ENCODE data around the gene SWAP70. TPM values are rescaled to one million over a fixed set of nuclear protein-coding genes. Genes with fewer than 3 reads are reported as not detected.

SWAP70 gene
- polyA plus RNA-seq, 3 donors, result 10.9 to 26.4 (median 13.8) TPM

- peaks cover 30% of the 10 kb centered on the region for H3K79me2 ChIP-seq (ENCODE audit: insufficient read depth, low read length)
- H3K4me1 ChIP-seq (ENCODE audit: control insufficient read depth in 1 of 2, insufficient read depth in 2 of 2, low read length in 2 of 2), result peaks cover 27 to 28% of the 10 kb centered on the region in 2 donors
- H3K27me3 Mint-ChIP-seq (ENCODE audit: low read depth in 3 of 3), result peaks cover 0 to 2% (median 0%) of the 10 kb centered on the region in 3 donors
- no peaks in the 10 kb centered on the region for H3K27me3 ChIP-seq (ENCODE audit: control insufficient read depth in 2 of 2, insufficient read depth in 2 of 2, low read length in 2 of 2)
- peaks cover 0 to 3% (median 0%) of the 10 kb centered on the region in 7 donors for H3K9me3 Mint-ChIP-seq
- H3K27ac Mint-ChIP-seq, result peak overlapping the region in 2 of 7 donors; percentile 26 to 71
- no peak for TF ChIP-seq CTCF (IDR thresholded peaks at IDR 0.05)
- intact Hi-C loops (cut with micrococcal nuclease), result loop anchor here in 1 of 2 donors (10.0 kb wide), 1 partner anchor 50 kb away; the partner anchor contains the start of gene SWAP70
- H3K36me3 ChIP-seq (replicated peaks in 1 of 2; ENCODE audit: control insufficient read depth in 1 of 2, insufficient read depth in 2 of 2, low read length in 2 of 2), result peaks cover 0 to 10% of the 10 kb centered on the region in 2 donors
- H3K4me3 ChIP-seq (replicated peaks in 1 of 3; ENCODE audit: low read depth in 2 of 3, low read length in 3 of 3), result no peak overlapping the region
- H3K4me3 Mint-ChIP-seq, result no peak overlapping the region
- peaks cover 25% of the 10 kb centered on the region for H4K20me1 ChIP-seq (ENCODE audit: insufficient read depth, low read length)
- DNase-seq, result peak in 1 of 3 donors; percentile 20
- H2AFZ ChIP-seq (ENCODE audit: insufficient read depth, low read depth, low read length, poor library complexity, severe bottlenecking), result no peak overlapping the region
- 100% methylated on average over 2 of the region's 5 CpGs for WGBS (ENCODE audit: insufficient coverage)
- no peak overlapping the region for H3K9ac ChIP-seq (ENCODE audit: insufficient read depth, low read length, poor library complexity, severe bottlenecking)
- no peaks in the 10 kb centered on the region for H3K9me3 ChIP-seq (replicated peaks in 1 of 2; ENCODE audit: control insufficient read depth in 1 of 2, insufficient read depth in 1 of 2, low read length in 2 of 2)
- no peak overlapping the region for H3K4me2 ChIP-seq (replicated peaks; ENCODE audit: extremely low read depth, low read length, poor library complexity, severe bottlenecking)
- peaks cover 24 to 26% of the 10 kb centered on the region in 2 donors for H3K36me3 Mint-ChIP-seq
- no peak overlapping the region for H3K27ac ChIP-seq (ENCODE audit: low read depth in 1 of 2, low read length in 2 of 2)
- H3K4me1 Mint-ChIP-seq, result peaks cover 27% of the 10 kb centered on the region
Observed at GRCh38 chr11:9714272-9714940, 50.5 kb downstream of the SWAP70 start.

DNA sequence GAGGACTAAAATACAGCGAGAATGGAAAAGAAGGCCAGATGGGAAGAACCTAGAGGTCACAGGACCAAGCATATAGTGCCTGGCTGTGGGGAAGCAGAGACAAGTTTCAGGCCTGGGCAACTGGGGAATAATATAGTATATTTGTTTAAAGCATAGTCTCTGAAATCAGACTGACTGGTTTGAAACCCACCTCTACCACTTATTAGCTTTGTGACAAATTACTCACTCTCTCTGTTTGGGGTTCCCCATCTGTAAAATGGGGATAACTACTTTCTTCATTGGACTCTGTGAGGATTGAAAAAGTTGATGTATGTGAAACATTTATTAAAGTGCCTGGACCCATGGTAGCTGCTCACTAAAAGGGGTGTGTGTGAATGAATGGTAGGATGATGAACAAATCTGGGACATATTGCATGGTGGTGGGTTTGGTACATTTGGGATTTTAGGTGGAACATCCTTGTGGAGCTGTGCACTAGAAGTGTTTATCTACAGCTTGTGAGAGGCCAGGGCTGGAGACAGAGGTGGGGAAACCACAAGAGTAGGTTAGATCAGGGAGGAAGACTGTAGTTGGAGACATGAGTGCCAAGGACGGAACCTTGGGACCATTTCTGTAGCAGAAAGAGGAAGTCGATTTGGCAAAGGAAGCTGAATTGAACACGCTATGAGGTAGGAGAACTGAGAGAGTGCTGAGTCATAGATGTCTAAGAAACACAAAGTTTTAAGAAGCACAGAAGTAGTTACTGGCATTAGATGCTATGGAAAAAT is 52.6 kb downstream of the SWAP70 start:
- H3K27me3 Mint-ChIP-seq (ENCODE audit: low read depth in 3 of 3), result no peaks in the 10 kb centered on the region

More for the DNA sequence above, 52.6 kb downstream of the SWAP70 start:
- no peak for TF ChIP-seq CTCF (IDR thresholded peaks at IDR 0.05)
- DNase-seq, result peak; percentile 81 to 92 (median 92)
- H3K4me2 ChIP-seq (replicated peaks; ENCODE audit: extremely low read depth, low read length, poor library complexity, severe bottlenecking), result peak overlapping the region; percentile 71
- peaks cover 13% of the 10 kb centered on the region for H4K20me1 ChIP-seq (ENCODE audit: insufficient read depth, low read length)
- peaks cover 31% of the 10 kb centered on the region for H3K79me2 ChIP-seq (ENCODE audit: insufficient read depth, low read length)
- peak overlapping the region in 1 of 2 donors; percentile 76 for H3K27ac ChIP-seq (ENCODE audit: low read depth in 1 of 2, low read length in 2 of 2)
- intact Hi-C loops (cut with micrococcal nuclease), result loop anchor here in 1 of 2 donors (10.0 kb wide), 1 partner anchor 52 kb away; the partner anchor contains the start of gene SWAP70
- H3K36me3 Mint-ChIP-seq, result peaks cover 26 to 31% of the 10 kb centered on the region in 2 donors
- H3K4me1 Mint-ChIP-seq, result peaks cover 44% of the 10 kb centered on the region
- peak overlapping the region; percentile 17 to 73 for H3K4me3 Mint-ChIP-seq
- H2AFZ ChIP-seq (ENCODE audit: insufficient read depth, low read depth, low read length, poor library complexity, severe bottlenecking), result peak overlapping the region; percentile 42
- H3K9me3 Mint-ChIP-seq, result peaks cover 0 to 3% (median 0%) of the 10 kb centered on the region in 7 donors
- WGBS (ENCODE audit: insufficient coverage), result 25% methylated on average over 4 of the region's 4 CpGs
- H3K27me3 ChIP-seq (ENCODE audit: control insufficient read depth in 2 of 2, insufficient read depth in 2 of 2, low read length in 2 of 2), result no peaks in the 10 kb centered on the region
- peaks cover 40 to 43% of the 10 kb centered on the region in 2 donors for H3K4me1 ChIP-seq (ENCODE audit: control insufficient read depth in 1 of 2, insufficient read depth in 2 of 2, low read length in 2 of 2)
- peak overlapping the region; percentile 79 to 92 (median 88) for H3K27ac Mint-ChIP-seq
- H3K4me3 ChIP-seq (replicated peaks in 1 of 3; ENCODE audit: low read depth in 2 of 3, low read length in 3 of 3), result peak overlapping the region in 1 of 3 experiments; percentile 62
- no peak overlapping the region for H3K9ac ChIP-seq (ENCODE audit: insufficient read depth, low read length, poor library complexity, severe bottlenecking)
- H3K36me3 ChIP-seq (replicated peaks in 1 of 2; ENCODE audit: control insufficient read depth in 1 of 2, insufficient read depth in 2 of 2, low read length in 2 of 2), result peaks cover 0 to 10% of the 10 kb centered on the region in 2 donors
- no peaks in the 10 kb centered on the region for H3K9me3 ChIP-seq (replicated peaks in 1 of 2; ENCODE audit: control insufficient read depth in 1 of 2, insufficient read depth in 1 of 2, low read length in 2 of 2)

All from CD14-positive monocyte (primary cell).